ENCODE results near the gene CPVL.

DNA sequence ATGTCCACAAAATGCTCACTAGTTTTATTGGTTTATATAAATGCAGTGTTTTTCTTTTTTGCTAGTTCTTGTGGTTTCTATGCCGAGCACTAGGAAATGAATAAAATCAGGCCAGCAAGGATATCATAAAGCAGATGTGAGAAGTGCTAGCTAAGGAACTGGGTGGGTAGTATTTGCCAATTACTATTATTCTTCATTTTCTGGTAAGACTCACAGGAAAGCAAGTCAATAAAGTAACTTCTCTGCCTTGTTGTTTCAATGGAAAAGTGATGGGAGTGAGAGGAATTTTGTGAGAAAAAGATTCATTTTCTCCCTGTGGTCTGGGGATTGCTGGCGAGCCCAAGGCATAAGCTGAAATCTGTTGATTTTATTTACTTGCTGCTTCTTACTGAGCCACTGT, 137.7 kb downstream of the CPVL start:
- TF ChIP-seq EP300 (IDR thresholded peaks at IDR 0.05) (no peak), CTCF (IDR thresholded peaks at IDR 0.05) (no peak), POLR2A (IDR thresholded peaks at IDR 0.05) (no peak)

Data from tibial nerve (tissue), 4 donors.